ENCODE data around the gene CYP3A7. TPM values are rescaled to one million over a fixed set of nuclear protein-coding genes. Genes with fewer than 3 reads are reported as not detected.

The CYP3A7 gene
- total and polyA plus RNA-seq, 2 of the 13 experiments (the other 11 are each of a cell fraction or from before 2014, with no cell fraction given) = 5.8 to 6.4 TPM

DNA sequence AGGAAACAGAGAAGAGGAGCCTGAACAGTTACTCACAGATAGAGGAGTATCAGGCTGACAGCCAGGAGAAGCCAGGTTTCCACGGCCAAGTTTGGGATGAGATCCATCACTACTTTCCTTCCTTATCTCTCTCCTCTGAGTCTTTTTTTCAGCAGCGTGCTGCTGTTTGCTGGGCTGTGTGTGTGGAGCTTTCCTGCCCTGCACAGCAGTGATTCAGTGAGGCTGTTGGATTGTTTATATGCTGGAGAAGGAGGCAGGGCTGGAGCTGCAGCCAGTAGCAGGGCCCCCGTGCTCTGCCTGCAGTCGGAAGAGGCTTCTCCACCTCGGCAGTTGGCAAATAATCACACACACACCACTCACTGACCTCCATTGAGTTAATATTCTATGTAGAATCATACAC, at the start of gene CYP3A7 (continued):
- TF ChIP-seq ZNF260 (CRISPR knock-in tag; IDR thresholded peaks at IDR 0.05; ENCODE audit: borderline replicate concordance, low read depth) (no peak), ZGPAT (CRISPR knock-in tag; IDR thresholded peaks at IDR 0.05) (no peak), ZSCAN30 (CRISPR knock-in tag; IDR thresholded peaks at IDR 0.05) (no peak)
- TF ChIP-seq, protein P1, sequence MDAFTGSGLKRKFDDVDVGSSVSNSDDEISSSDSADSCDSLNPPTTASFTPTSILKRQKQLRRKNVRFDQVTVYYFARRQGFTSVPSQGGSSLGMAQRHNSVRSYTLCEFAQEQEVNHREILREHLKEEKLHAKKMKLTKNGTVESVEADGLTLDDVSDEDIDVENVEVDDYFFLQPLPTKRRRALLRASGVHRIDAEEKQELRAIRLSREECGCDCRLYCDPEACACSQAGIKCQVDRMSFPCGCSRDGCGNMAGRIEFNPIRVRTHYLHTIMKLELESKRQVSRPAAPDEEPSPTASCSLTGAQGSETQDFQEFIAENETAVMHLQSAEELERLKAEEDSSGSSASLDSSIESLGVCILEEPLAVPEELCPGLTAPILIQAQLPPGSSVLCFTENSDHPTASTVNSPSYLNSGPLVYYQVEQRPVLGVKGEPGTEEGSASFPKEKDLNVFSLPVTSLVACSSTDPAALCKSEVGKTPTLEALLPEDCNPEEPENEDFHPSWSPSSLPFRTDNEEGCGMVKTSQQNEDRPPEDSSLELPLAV (CRISPR knock-in tag; conservative IDR thresholded peaks at IDR 0.05; ENCODE audit: low read depth) = no peak

DNA sequence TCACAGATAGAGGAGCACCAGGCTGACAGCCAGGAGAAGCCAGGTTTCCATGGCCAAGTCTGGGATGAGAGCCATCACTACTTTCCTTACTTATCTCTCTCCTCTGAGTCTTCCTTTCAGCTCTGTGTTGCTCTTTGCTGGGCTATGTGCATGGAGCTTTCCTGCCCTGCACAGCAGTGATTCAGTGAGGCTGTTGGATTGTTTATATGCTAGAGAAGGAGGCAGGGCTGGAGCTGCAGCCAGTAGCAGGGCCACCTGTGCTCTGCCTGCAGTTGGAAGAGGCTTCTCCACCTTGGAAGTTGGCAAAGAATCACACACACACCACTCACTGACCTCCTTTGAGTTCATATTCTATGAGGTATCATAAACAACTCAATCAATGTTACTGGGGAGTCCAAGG, 49.0 kb upstream of the CYP3A7 start, which contains the start of gene CYP3A4:
TSS of gene CYP3A4 (minus strand) at position 178 of the 400 bp plus-strand sequence. CDS start at position 75, 103 bp downstream.
- ATAC-seq = no peak
- in situ Hi-C loops (cut with HindIII; ENCODE audit: extremely low pct_ligation_motif_present, low pct_unique_long_range_greater_than_20kb) = no loop called here
- BruUV-seq (replicated peaks) = no TSS peak

More for the DNA sequence above, 49.0 kb upstream of the CYP3A7 start, which contains the start of gene CYP3A4:
- DNase-seq (ENCODE audit: low spot score) (no peak), FAIRE-seq (no peak)
- no peaks in the 10 kb centered on the region for H3K79me2 ChIP-seq (ENCODE audit: insufficient read depth, low read length)
- H4K20me1 ChIP-seq (ENCODE audit: insufficient read depth, low read length) = no peaks in the 10 kb centered on the region
- H2AFZ ChIP-seq (ENCODE audit: low read length) = no peak within 1 kb of the TSS
- no peak within 1 kb of the TSS for H3K4me2 ChIP-seq (ENCODE audit: low read depth, low read length)
- peaks cover 35% of the 10 kb centered on the region for H3K4me1 ChIP-seq (ENCODE audit: insufficient read depth, low read length)
- no peak within 1 kb of the TSS for H3K27ac ChIP-seq (ENCODE audit: extremely low read length, insufficient read depth, low read length)
- intact Hi-C loops (cut with micrococcal nuclease; ENCODE audit: unreplicated experiment) = no loop called here
- no peaks in the 10 kb centered on the region for H3K27me3 ChIP-seq (ENCODE audit: control insufficient read depth in 1 of 2, insufficient read depth in 2 of 2, low read length in 2 of 2)
- POLR2A ChIA-PET = no interaction called here
- TF ChIP-seq TOE1 (CRISPR knock-in tag; IDR thresholded peaks at IDR 0.05) (no peak), ETV5 (CRISPR knock-in tag; IDR thresholded peaks at IDR 0.05; ENCODE audit: borderline replicate concordance) (no peak), TARDBP (CRISPR knock-in tag; IDR thresholded peaks at IDR 0.05) (no peak), ZNF282 (IDR thresholded peaks at IDR 0.05; ENCODE audit: partially characterized antibody) (no peak), ZNF24 (IDR thresholded peaks at IDR 0.05) (no peak), NCOR1 (IDR thresholded peaks at IDR 0.05; ENCODE audit: borderline replicate concordance, low read length) (no peak), ZKSCAN8 (CRISPR knock-in tag; IDR thresholded peaks at IDR 0.05; ENCODE audit: borderline replicate concordance) (no peak), RAD21 (CRISPR knock-in tag; IDR thresholded peaks at IDR 0.05) (no peak), ZNF747 (CRISPR knock-in tag; IDR thresholded peaks at IDR 0.05; ENCODE audit: borderline replicate concordance) (no peak), SMC3 (IDR thresholded peaks at IDR 0.05; ENCODE audit: low read length) (no peak), KDM4B (CRISPR knock-in tag; IDR thresholded peaks at IDR 0.05) (no peak), ZNF460 (CRISPR knock-in tag; IDR thresholded peaks at IDR 0.05; ENCODE audit: borderline replicate concordance) (no peak)
- no peak within 1 kb of the TSS for H3K9ac ChIP-seq (ENCODE audit: insufficient read depth, low read depth, low read length)
- no peaks in the 10 kb centered on the region for H3K36me3 ChIP-seq (replicated peaks in 1 of 2; ENCODE audit: control insufficient read depth in 1 of 2, insufficient read depth in 2 of 2, low read length in 2 of 2)
- CTCF ChIA-PET (ENCODE audit: low intra/inter-chr PET ratio, low total read pairs) = no interaction called here
- no peak within 1 kb of the TSS for H3K4me3 ChIP-seq (replicated peaks in 1 of 3; ENCODE audit: insufficient read depth in 1 of 3, low read depth in 2 of 3, low read length in 3 of 3)
- H3K9me3 ChIP-seq (ENCODE audit: low read length) = no peaks in the 10 kb centered on the region
